LHCN-M2 (cell line): ENCODE data around the gene STARD5. TPM values are rescaled to one million over a fixed set of nuclear protein-coding genes. Genes with fewer than 3 reads are reported as not detected.

Experiments
- DNase-seq: peaks from one replicate; pipeline ENCODE4 v3.0.0-alpha.2; 2012; ENCODE audit warnings: low read depth
- total RNA-seq: library from RNA; depleted of rRNA; stranded (reverse); fragments of >200 nt; gene quantifications from 2 replicates; pipeline ENCODE4 v1.2.3, GENCODE V29; 2014

STARD5 gene
- total RNA-seq, 1 experiment from 2014 or later, result 4.3 TPM

- peak; percentile 83 for DNase-seq
Measured at GRCh38 chr15:81274931-81275707, 48.8 kb downstream of the STARD5 start.

GRCh38 chr15:81274255-81274654 lies 49.7 kb downstream of the STARD5 start:
- no peak for DNase-seq

- no peak for DNase-seq
Measured at GRCh38 chr15:81273855-81274254, 50.1 kb downstream of the STARD5 start.

GRCh38 chr15:81273200-81273599 lies 50.7 kb downstream of the STARD5 start:
- no peak for DNase-seq

GRCh38 chr15:81271761-81272644 lies 51.9 kb downstream of the STARD5 start:
- no peak for DNase-seq

GRCh38 chr15:81270781-81271491 lies 53.0 kb downstream of the STARD5 start:
- no peak for DNase-seq

- DNase-seq, result no peak
Measured at GRCh38 chr15:81270188-81270587, 53.8 kb downstream of the STARD5 start.

GRCh38 chr15:81268881-81269601 lies 54.9 kb downstream of the STARD5 start:
- DNase-seq, result no peak

- no peak for DNase-seq
Measured at GRCh38 chr15:81268340-81268739, 55.6 kb downstream of the STARD5 start.

GRCh38 chr15:81265944-81266775 lies 57.8 kb downstream of the STARD5 start:
- peak; percentile 73 for DNase-seq

- no peak for DNase-seq
Measured at GRCh38 chr15:81265256-81265943, 58.5 kb downstream of the STARD5 start.

- DNase-seq, result no peak
Measured at GRCh38 chr15:81264072-81264857, 59.7 kb downstream of the STARD5 start.

- DNase-seq, result no peak
Measured at GRCh38 chr15:81263477-81263876, 60.5 kb downstream of the STARD5 start.

GRCh38 chr15:81261172-81261811 lies 62.6 kb downstream of the STARD5 start:
- DNase-seq, result no peak

- DNase-seq, result no peak
Measured at GRCh38 chr15:81259760-81260298, 64.1 kb downstream of the STARD5 start.
